ENCODE results near the gene ABCA13. TPM values are rescaled to one million over a fixed set of nuclear protein-coding genes. Genes with fewer than 3 reads are reported as not detected.

ABCA13 gene
- polyA plus RNA-seq, 3 donors: 0.10 to 0.41 (median 0.37) TPM

GRCh38 chr7:48398191-48398590 is 226.9 kb downstream of the ABCA13 start:
- DNase-seq: no peak
- peaks cover 0 to 4% (median 0%) of the 10 kb centered on the region in 3 donors for H3K27me3 Mint-ChIP-seq (ENCODE audit: low read depth in 3 of 3)
- H3K4me2 ChIP-seq (replicated peaks; ENCODE audit: extremely low read depth, low read length, poor library complexity, severe bottlenecking): no peak overlapping the region
- no peaks in the 10 kb centered on the region for H3K9me3 ChIP-seq (replicated peaks in 1 of 2; ENCODE audit: control insufficient read depth in 1 of 2, insufficient read depth in 1 of 2, low read length in 2 of 2)
- peaks cover under 1 to 3% of the 10 kb centered on the region in 2 donors for H3K36me3 Mint-ChIP-seq
- H3K27ac ChIP-seq (ENCODE audit: low read depth in 1 of 2, low read length in 2 of 2): no peak overlapping the region
- intact Hi-C loops (cut with micrococcal nuclease): no loop called here
- H3K4me3 ChIP-seq (replicated peaks in 1 of 3; ENCODE audit: low read depth in 2 of 3, low read length in 3 of 3): no peak overlapping the region
- no peaks in the 10 kb centered on the region for H3K79me2 ChIP-seq (ENCODE audit: insufficient read depth, low read length)
- H2AFZ ChIP-seq (ENCODE audit: insufficient read depth, low read depth, low read length, poor library complexity, severe bottlenecking): no peak overlapping the region
- no peak overlapping the region for H3K27ac Mint-ChIP-seq
- peaks cover 11% of the 10 kb centered on the region for H3K4me1 Mint-ChIP-seq
- no peaks in the 10 kb centered on the region for H3K36me3 ChIP-seq (replicated peaks in 1 of 2; ENCODE audit: control insufficient read depth in 1 of 2, insufficient read depth in 2 of 2, low read length in 2 of 2)
- H3K4me3 Mint-ChIP-seq: no peak overlapping the region
- H3K9me3 Mint-ChIP-seq: peaks cover 0 to 4% (median 2%) of the 10 kb centered on the region in 7 donors
- no CpG with 5 or more reads among the region's 2 CpGs for WGBS (ENCODE audit: insufficient coverage)
- H3K4me1 ChIP-seq (ENCODE audit: control insufficient read depth in 1 of 2, insufficient read depth in 2 of 2, low read length in 2 of 2): peaks cover 6 to 10% of the 10 kb centered on the region in 2 donors
- H3K9ac ChIP-seq (ENCODE audit: insufficient read depth, low read length, poor library complexity, severe bottlenecking): no peak overlapping the region
- TF ChIP-seq, protein P1, sequence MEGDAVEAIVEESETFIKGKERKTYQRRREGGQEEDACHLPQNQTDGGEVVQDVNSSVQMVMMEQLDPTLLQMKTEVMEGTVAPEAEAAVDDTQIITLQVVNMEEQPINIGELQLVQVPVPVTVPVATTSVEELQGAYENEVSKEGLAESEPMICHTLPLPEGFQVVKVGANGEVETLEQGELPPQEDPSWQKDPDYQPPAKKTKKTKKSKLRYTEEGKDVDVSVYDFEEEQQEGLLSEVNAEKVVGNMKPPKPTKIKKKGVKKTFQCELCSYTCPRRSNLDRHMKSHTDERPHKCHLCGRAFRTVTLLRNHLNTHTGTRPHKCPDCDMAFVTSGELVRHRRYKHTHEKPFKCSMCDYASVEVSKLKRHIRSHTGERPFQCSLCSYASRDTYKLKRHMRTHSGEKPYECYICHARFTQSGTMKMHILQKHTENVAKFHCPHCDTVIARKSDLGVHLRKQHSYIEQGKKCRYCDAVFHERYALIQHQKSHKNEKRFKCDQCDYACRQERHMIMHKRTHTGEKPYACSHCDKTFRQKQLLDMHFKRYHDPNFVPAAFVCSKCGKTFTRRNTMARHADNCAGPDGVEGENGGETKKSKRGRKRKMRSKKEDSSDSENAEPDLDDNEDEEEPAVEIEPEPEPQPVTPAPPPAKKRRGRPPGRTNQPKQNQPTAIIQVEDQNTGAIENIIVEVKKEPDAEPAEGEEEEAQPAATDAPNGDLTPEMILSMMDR (IDR thresholded peaks at IDR 0.05): no peak
- no peaks in the 10 kb centered on the region for H3K27me3 ChIP-seq (ENCODE audit: control insufficient read depth in 2 of 2, insufficient read depth in 2 of 2, low read length in 2 of 2)
- no peaks in the 10 kb centered on the region for H4K20me1 ChIP-seq (ENCODE audit: insufficient read depth, low read length)

DNA sequence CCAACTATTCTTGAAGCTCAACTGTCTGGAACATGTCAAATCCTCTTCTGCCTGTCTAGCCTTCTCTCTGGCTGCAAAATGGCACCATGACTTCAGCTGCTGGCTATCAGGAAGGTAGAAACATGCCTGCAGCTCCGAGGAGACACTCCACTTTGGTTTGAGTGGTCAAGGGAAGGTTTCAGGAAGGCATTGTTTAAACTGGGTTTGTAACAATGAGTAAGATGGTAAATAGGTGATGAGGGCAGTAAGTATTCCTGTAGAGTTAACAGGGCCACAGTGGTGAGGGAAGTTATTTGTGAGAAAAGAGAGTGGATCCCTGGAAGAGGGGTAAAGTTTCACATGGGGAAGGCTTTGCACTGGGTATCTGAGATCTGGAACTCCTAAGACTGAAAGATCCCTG is 231.5 kb downstream of the ABCA13 start:
- no peaks in the 10 kb centered on the region for H3K79me2 ChIP-seq (ENCODE audit: insufficient read depth, low read length)
- WGBS (ENCODE audit: insufficient coverage): 94% methylated on average over 1 of the region's 1 CpG
- Mint-ChIP-seq H3K4me1 (no peaks in the 10 kb centered on the region), H3K27me3 (ENCODE audit: low read depth in 3 of 3) (no peaks in the 10 kb centered on the region), H3K4me3 (no peak overlapping the region), H3K9me3 (peaks cover 0 to 4% (median 0%) of the 10 kb centered on the region in 7 donors), H3K36me3 (peaks cover 3 to 8% of the 10 kb centered on the region in 2 donors), H3K27ac (no peak overlapping the region)
- H3K4me2 ChIP-seq (replicated peaks; ENCODE audit: extremely low read depth, low read length, poor library complexity, severe bottlenecking): no peak overlapping the region
- no peaks in the 10 kb centered on the region for H3K4me1 ChIP-seq (ENCODE audit: control insufficient read depth in 1 of 2, insufficient read depth in 2 of 2, low read length in 2 of 2)
- no peaks in the 10 kb centered on the region for H3K27me3 ChIP-seq (ENCODE audit: control insufficient read depth in 2 of 2, insufficient read depth in 2 of 2, low read length in 2 of 2)
- H3K36me3 ChIP-seq (replicated peaks in 1 of 2; ENCODE audit: control insufficient read depth in 1 of 2, insufficient read depth in 2 of 2, low read length in 2 of 2): no peaks in the 10 kb centered on the region
- no peak overlapping the region for H3K9ac ChIP-seq (ENCODE audit: insufficient read depth, low read length, poor library complexity, severe bottlenecking)
- H2AFZ ChIP-seq (ENCODE audit: insufficient read depth, low read depth, low read length, poor library complexity, severe bottlenecking): no peak overlapping the region
- TF ChIP-seq, protein P1 (IDR thresholded peaks at IDR 0.05): no peak
- H3K27ac ChIP-seq (ENCODE audit: low read depth in 1 of 2, low read length in 2 of 2): no peak overlapping the region
- intact Hi-C loops (cut with micrococcal nuclease): no loop called here
- H3K4me3 ChIP-seq (replicated peaks in 1 of 3; ENCODE audit: low read depth in 2 of 3, low read length in 3 of 3): no peak overlapping the region
- no peaks in the 10 kb centered on the region for H4K20me1 ChIP-seq (ENCODE audit: insufficient read depth, low read length)
- DNase-seq: no peak
- no peaks in the 10 kb centered on the region for H3K9me3 ChIP-seq (replicated peaks in 1 of 2; ENCODE audit: control insufficient read depth in 1 of 2, insufficient read depth in 1 of 2, low read length in 2 of 2)
